DOHH2 (cell line): ENCODE results near the gene POLD4.

Experiments used
- EZH2phosphoT487 ChIP-seq: fragments of 200-600 bp; sonication (generic); IDR thresholded peaks from 2 replicates; pipeline ENCODE4 v1.6.1; 2017; ENCODE audit warnings: borderline replicate concordance, mild to moderate bottlenecking, antibody characterized with exemption, low read length, moderate library complexity, mixed read lengths
- TF ChIP-seq, protein P1 (sequence below): fragments of 200-600 bp; sonication (generic); IDR thresholded peaks from one replicate; pipeline ENCODE4 v1.5.1; 2014; ENCODE audit warnings: antibody characterized with exemption, mild to moderate bottlenecking, low read depth, low read length; ENCODE audit not compliant: poor library complexity, severe bottlenecking

DNA sequence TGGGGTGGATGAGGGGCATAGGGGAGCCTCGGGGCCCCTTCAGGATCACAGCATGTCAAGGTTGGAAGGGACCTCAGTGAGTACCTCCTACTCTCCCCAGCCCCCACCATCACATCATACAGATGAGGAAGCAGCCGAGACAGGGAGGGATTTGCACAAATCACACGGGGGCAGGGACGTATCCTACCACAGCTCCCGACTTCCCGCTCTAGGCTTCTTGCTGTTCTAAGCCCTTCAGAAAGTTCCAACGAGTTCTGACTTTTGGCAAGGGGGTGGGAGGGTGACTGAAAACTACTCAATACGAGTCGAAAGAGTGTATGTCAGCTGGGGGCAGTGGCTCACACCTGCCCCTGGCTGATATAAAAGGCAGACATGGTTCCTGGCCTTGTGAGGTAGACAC lies 33.7 kb upstream of the POLD4 start:
- TF ChIP-seq, protein P1, sequence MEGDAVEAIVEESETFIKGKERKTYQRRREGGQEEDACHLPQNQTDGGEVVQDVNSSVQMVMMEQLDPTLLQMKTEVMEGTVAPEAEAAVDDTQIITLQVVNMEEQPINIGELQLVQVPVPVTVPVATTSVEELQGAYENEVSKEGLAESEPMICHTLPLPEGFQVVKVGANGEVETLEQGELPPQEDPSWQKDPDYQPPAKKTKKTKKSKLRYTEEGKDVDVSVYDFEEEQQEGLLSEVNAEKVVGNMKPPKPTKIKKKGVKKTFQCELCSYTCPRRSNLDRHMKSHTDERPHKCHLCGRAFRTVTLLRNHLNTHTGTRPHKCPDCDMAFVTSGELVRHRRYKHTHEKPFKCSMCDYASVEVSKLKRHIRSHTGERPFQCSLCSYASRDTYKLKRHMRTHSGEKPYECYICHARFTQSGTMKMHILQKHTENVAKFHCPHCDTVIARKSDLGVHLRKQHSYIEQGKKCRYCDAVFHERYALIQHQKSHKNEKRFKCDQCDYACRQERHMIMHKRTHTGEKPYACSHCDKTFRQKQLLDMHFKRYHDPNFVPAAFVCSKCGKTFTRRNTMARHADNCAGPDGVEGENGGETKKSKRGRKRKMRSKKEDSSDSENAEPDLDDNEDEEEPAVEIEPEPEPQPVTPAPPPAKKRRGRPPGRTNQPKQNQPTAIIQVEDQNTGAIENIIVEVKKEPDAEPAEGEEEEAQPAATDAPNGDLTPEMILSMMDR: no peak
- no peak for TF ChIP-seq EZH2phosphoT487
